ENCODE results near the gene ACTR8. TPM values are rescaled to one million over a fixed set of nuclear protein-coding genes. Genes with fewer than 3 reads are reported as not detected.
A peak's percentile ranks its signal among the peaks of the same experiment; 100 is the strongest.

The ACTR8 gene
- total RNA-seq, 2 experiments from 2014 or later = 35.2 to 39.9 TPM

- Mint-ChIP-seq H3K27ac (no peak overlapping the region), H3K9me3 (no peaks in the 10 kb centered on the region), H3K27me3 (peaks cover 44% of the 10 kb centered on the region), H3K4me3 (no peak overlapping the region), H3K4me1 (peaks cover 3% of the 10 kb centered on the region), H3K36me3 (ENCODE audit: low read depth) (no peaks in the 10 kb centered on the region)
- ChIA-PET POLR2A (no interaction called here), CTCF (interaction anchor here (1.0 kb wide), 1 partner anchor 12 kb away, joined by 3 read pairs; no protein-coding TSS in a partner anchor)
- no peak for DNase-seq
These were observed 40.7 kb downstream of the ACTR8 start for GRCh38 chr3:53841296-53841695.

GRCh38 chr3:53837331-53837730 lies 44.6 kb downstream of the ACTR8 start:
- DNase-seq = no peak
- no peak overlapping the region for H3K27ac Mint-ChIP-seq
- CTCF ChIA-PET = no interaction called here

DNA sequence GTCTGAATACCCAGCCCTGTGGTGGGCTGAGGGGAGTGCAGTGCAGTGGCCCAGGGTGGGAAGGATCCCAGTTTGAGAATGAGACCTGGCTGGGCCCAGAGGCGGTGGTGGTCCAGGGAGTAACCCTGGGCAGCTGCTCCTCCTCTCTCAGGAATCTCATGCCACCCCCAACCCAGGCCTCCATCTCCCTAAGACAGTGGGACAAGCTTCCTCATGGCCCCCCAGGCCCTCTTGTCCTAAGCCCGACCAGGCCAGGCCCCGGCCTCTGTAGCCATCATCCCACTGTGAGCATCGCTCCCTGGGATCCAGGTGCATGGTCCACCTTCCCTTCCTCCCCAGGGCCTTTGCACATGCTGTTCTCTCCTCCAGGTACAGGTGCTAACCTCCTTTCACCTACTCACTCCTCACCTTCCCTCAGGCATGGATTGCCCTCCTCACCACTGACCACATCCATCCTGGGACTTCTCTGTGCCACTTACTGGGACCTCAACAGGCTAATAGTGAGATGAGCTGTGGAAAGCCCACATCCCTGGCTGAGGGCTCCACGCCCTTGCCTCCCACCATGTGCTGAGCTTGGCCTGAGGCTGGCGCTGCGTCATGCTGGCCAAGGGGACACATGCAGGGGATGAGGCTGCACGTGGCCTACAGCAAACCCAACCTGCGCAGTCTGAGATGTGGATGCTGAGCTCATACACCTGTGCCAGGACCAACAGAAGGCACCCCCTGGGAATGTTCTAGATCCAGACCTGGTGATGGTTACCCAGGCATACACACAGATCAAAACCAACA lies 45.7 kb downstream of the ACTR8 start:
- Mint-ChIP-seq H3K27ac (peak overlapping the region; percentile 60), H3K9me3 (no peaks in the 10 kb centered on the region), H3K4me3 (no peak overlapping the region), H3K36me3 (ENCODE audit: low read depth) (no peaks in the 10 kb centered on the region), H3K27me3 (peaks cover 11% of the 10 kb centered on the region), H3K4me1 (no peaks in the 10 kb centered on the region)
- ChIA-PET POLR2A (no interaction called here), CTCF (no interaction called here)
- no peak for DNase-seq

More at GRCh38 chr3:53837331-53837730, 44.6 kb downstream of the ACTR8 start:
- H3K4me1 Mint-ChIP-seq = no peaks in the 10 kb centered on the region
- peaks cover 16% of the 10 kb centered on the region for H3K27me3 Mint-ChIP-seq
- POLR2A ChIA-PET = no interaction called here
- H3K36me3 Mint-ChIP-seq (ENCODE audit: low read depth) = no peaks in the 10 kb centered on the region
- no peaks in the 10 kb centered on the region for H3K9me3 Mint-ChIP-seq
- no peak overlapping the region for H3K4me3 Mint-ChIP-seq

DNA sequence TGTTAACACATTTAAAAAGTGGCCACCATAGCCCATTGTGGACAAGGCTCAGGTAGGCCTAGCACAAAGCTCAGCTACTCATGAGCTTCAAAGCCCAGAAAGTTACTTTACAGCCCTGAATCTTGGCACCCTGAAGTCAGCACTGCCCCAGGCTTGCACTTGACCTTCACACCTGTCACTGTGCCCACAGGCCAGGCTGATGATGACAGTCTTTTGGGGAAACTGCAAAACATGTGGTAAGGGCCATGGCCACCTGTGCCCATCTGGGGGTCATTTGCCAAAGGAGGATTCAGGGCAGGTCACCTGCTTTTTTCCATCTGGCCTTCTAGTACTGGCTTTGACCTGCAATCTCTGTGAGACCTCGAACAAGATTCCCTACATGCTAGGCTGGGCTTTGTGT lies 46.7 kb downstream of the ACTR8 start:
- Mint-ChIP-seq H3K4me1 (no peaks in the 10 kb centered on the region), H3K27ac (no peak overlapping the region), H3K36me3 (ENCODE audit: low read depth) (no peaks in the 10 kb centered on the region), H3K27me3 (peaks cover 7% of the 10 kb centered on the region), H3K4me3 (no peak overlapping the region), H3K9me3 (no peaks in the 10 kb centered on the region)
- no peak for DNase-seq
- POLR2A ChIA-PET = no interaction called here
- CTCF ChIA-PET = interaction anchor here (0.7 to 2.1 kb wide), 2 partner anchors 9 to 13 kb away, joined by 3 to 5 read pairs; no protein-coding TSS in a partner anchor

DNA sequence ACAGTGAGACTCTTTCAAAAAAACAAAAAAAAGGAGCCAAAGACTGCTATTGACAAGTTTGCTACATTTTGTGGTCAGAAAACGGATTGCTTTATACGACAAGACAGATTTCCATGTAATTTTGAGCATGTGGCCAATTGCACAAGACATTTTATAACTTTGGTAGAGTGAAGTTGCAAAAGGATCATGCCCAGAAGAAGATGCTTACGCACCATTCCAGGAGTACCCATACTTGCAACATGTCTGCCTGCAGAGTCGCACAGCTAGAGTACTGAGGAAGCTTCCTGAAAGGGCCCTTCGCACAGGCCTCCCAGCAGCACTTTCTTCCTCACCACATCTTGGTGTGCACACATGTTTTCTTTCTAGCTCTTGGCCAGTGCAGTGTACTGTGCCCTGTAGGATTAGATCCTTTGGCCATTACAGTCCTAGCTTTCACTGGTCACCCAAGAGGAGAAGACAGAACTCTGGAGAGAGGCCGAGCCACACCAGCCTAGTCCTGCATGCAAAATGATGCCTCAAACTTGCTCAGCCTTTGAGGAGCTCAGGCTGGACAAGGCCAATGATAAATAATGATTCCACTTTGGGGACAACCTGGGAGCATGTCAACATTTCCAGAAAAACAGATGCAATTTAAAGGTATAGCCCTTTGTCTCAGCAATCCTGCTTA lies 47.4 kb downstream of the ACTR8 start:
- Mint-ChIP-seq H3K27ac (no peak overlapping the region), H3K27me3 (peaks cover 4% of the 10 kb centered on the region), H3K9me3 (no peaks in the 10 kb centered on the region), H3K36me3 (ENCODE audit: low read depth) (no peaks in the 10 kb centered on the region), H3K4me1 (no peaks in the 10 kb centered on the region), H3K4me3 (no peak overlapping the region)
- no peak for DNase-seq
- POLR2A ChIA-PET = no interaction called here
- CTCF ChIA-PET = interaction anchor here (2.1 kb wide), 1 partner anchor 10 kb away, joined by 5 read pairs; no protein-coding TSS in a partner anchor

- CTCF ChIA-PET = interaction anchor here (2.1 kb wide), 1 partner anchor 10 kb away, joined by 5 read pairs; no protein-coding TSS in a partner anchor
- H3K4me3 Mint-ChIP-seq = no peak overlapping the region
- no peaks in the 10 kb centered on the region for H3K4me1 Mint-ChIP-seq
- H3K27ac Mint-ChIP-seq = no peak overlapping the region
- no peak for DNase-seq
- H3K9me3 Mint-ChIP-seq = no peaks in the 10 kb centered on the region
- POLR2A ChIA-PET = no interaction called here
- H3K27me3 Mint-ChIP-seq = no peaks in the 10 kb centered on the region
- H3K36me3 Mint-ChIP-seq (ENCODE audit: low read depth) = no peaks in the 10 kb centered on the region
These were observed 48.3 kb downstream of the ACTR8 start for GRCh38 chr3:53833700-53834099.

DNA sequence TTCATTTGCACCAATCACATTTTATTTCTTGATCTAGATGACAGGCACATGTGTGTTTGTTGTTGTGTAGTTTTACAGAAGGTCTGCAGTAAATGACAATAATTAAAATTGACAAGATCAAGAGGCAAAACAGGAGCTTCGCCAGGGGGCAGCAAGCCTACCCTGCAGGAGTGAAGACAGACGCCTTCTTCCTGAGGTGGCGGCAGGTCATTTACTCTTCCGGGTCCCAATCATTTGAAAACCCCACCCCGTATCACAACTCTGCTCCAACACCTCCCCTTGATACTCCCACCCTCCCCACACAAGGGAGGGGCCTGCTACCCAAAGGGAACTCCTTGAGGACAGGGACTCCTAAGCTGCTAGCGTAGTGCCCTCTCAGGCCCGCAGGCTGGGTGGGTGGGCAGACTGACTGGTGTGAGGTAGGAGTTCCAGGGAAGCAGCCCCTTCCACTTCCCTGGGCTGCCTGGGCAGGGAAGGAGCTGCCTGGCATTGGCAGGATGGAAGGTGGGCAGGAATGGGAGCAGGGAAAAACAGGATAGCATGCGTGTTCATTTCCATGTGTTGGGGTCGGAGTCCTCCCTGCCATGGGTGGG lies 48.8 kb downstream of the ACTR8 start:
- no peak overlapping the region for H3K27ac Mint-ChIP-seq
- no peaks in the 10 kb centered on the region for H3K36me3 Mint-ChIP-seq (ENCODE audit: low read depth)
- ChIA-PET POLR2A (no interaction called here), CTCF (no interaction called here)
- no peaks in the 10 kb centered on the region for H3K27me3 Mint-ChIP-seq
- no peak for DNase-seq
- H3K4me3 Mint-ChIP-seq = no peak overlapping the region
- no peaks in the 10 kb centered on the region for H3K9me3 Mint-ChIP-seq
- H3K4me1 Mint-ChIP-seq = no peaks in the 10 kb centered on the region

DNA sequence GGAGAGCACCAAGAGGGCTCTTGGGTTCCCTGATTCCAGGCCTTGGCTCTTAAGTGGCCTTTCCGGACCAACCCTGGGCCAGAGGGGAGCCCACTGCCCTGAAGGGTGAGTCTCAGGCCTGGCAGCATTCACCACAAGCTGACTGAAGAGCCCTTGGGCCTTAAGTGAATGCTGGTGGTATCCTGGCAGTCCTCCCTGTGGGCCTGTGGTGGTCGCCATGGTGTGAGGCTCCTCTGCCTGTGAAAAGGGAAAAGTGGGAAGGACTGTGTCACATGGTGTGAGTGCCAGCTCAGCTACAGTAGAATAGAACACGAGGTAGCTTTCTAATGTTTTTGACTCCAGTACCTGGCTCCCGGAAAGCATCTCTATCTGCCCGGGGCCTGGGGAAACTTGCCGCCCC lies 51.0 kb downstream of the ACTR8 start:
- ChIA-PET POLR2A (no interaction called here), CTCF (no interaction called here)
- DNase-seq = no peak
- Mint-ChIP-seq H3K27me3 (peaks cover 3% of the 10 kb centered on the region), H3K27ac (no peak overlapping the region), H3K4me3 (no peak overlapping the region), H3K4me1 (no peaks in the 10 kb centered on the region), H3K36me3 (ENCODE audit: low read depth) (no peaks in the 10 kb centered on the region), H3K9me3 (no peaks in the 10 kb centered on the region)

- Mint-ChIP-seq H3K9me3 (no peaks in the 10 kb centered on the region), H3K36me3 (ENCODE audit: low read depth) (no peaks in the 10 kb centered on the region), H3K4me3 (no peak overlapping the region), H3K27me3 (peaks cover 14% of the 10 kb centered on the region), H3K27ac (no peak overlapping the region), H3K4me1 (no peaks in the 10 kb centered on the region)
- POLR2A ChIA-PET = no interaction called here
- CTCF ChIA-PET = no interaction called here
- no peak for DNase-seq
These were observed 52.3 kb downstream of the ACTR8 start for GRCh38 chr3:53829605-53830004.

- Mint-ChIP-seq H3K27me3 (peaks cover 15% of the 10 kb centered on the region), H3K4me1 (no peaks in the 10 kb centered on the region)
- POLR2A ChIA-PET = no interaction called here
These were observed 53.4 kb downstream of the ACTR8 start for GRCh38 chr3:53828581-53828980.

GRCh38 chr3:53826048-53826447 lies 55.9 kb downstream of the ACTR8 start:
- no peak overlapping the region for H3K4me3 Mint-ChIP-seq
- peaks cover 15% of the 10 kb centered on the region for H3K27me3 Mint-ChIP-seq
- ChIA-PET CTCF (no interaction called here), POLR2A (no interaction called here)
- no peaks in the 10 kb centered on the region for H3K4me1 Mint-ChIP-seq
- no peak overlapping the region for H3K27ac Mint-ChIP-seq
- no peak for DNase-seq
- H3K36me3 Mint-ChIP-seq (ENCODE audit: low read depth) = no peaks in the 10 kb centered on the region
- no peaks in the 10 kb centered on the region for H3K9me3 Mint-ChIP-seq

More at GRCh38 chr3:53828581-53828980, 53.4 kb downstream of the ACTR8 start:
- no peak overlapping the region for H3K4me3 Mint-ChIP-seq
- no peaks in the 10 kb centered on the region for H3K9me3 Mint-ChIP-seq
- CTCF ChIA-PET = no interaction called here
- no peaks in the 10 kb centered on the region for H3K36me3 Mint-ChIP-seq (ENCODE audit: low read depth)
- DNase-seq = no peak
- H3K27ac Mint-ChIP-seq = no peak overlapping the region

- ChIA-PET CTCF (no interaction called here), POLR2A (no interaction called here)
- Mint-ChIP-seq H3K4me3 (no peak overlapping the region), H3K27me3 (peaks cover 15% of the 10 kb centered on the region), H3K9me3 (no peaks in the 10 kb centered on the region), H3K4me1 (no peaks in the 10 kb centered on the region), H3K36me3 (ENCODE audit: low read depth) (no peaks in the 10 kb centered on the region), H3K27ac (no peak overlapping the region)
- DNase-seq = no peak
These were observed 57.2 kb downstream of the ACTR8 start for GRCh38 chr3:53824795-53825194.

GRCh38 chr3:53823956-53824657 lies 57.8 kb downstream of the ACTR8 start:
- Mint-ChIP-seq H3K4me1 (no peaks in the 10 kb centered on the region), H3K27me3 (peaks cover 15% of the 10 kb centered on the region), H3K36me3 (ENCODE audit: low read depth) (no peaks in the 10 kb centered on the region), H3K27ac (peak overlapping the region; percentile 22), H3K4me3 (no peak overlapping the region), H3K9me3 (no peaks in the 10 kb centered on the region)
- CTCF ChIA-PET = no interaction called here
- no peak for DNase-seq
- POLR2A ChIA-PET = no interaction called here
